Measurements from ENCODE around the gene MARCO.

DNA sequence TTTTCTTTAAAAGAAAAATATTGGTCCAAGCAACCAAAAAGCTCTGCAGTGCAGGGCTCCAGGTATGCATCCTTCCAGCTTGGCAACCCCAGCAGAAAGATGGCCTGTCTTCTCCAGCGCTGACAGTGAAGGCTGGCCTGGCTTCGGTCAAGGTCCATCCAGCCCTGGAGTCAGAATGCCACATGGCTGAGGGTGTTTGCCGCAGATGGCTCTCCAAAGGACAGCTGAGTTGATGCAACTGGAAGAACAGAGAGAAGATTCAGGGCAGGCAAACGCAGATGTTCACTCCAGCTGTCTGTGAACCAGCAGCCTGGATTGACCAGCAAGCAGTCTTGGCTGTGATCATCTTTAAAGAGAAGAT lies 51.4 kb downstream of the MARCO start:
- TF ChIP-seq SP1 (IDR thresholded peaks at IDR 0.05) (no peak), NFRKB (IDR thresholded peaks at IDR 0.05) (no peak), BHLHE40 (IDR thresholded peaks at IDR 0.05; ENCODE audit: borderline replicate concordance) (no peak)

All from HEK293T (cell line).